Sigmoid colon (tissue), 4 donors: ENCODE measurements around the gene BTG3.

ENCODE experiments used
- CTCF ChIP-seq, 4 experiments: fragments of 450-650 bp in 3 of 4; fragments of 200-600 bp in 1 of 4; IDR thresholded peaks; one replicate each; pipeline ENCODE4 v1.5.1; 2016 to 2019; ENCODE audit warnings: antibody characterized with exemption in 4 of 4, mild to moderate bottlenecking in 3 of 4, moderate library complexity in 2 of 4
- EP300 ChIP-seq, 4 donors: sonication (generic); formaldehyde crosslinking; IDR thresholded peaks; one replicate each; pipeline ENCODE4 v1.6.1; 2017; ENCODE audit warnings: antibody characterized with exemption in 4 of 4
- POLR2A ChIP-seq, 2 donors: fragments of 450-650 bp; IDR thresholded peaks; one replicate each; pipeline ENCODE4 v1.6.1; 2016; ENCODE audit warnings: antibody characterized with exemption in 2 of 2, mild to moderate bottlenecking in 2 of 2, moderate library complexity in 2 of 2
- POLR2AphosphoS5 ChIP-seq, 4 donors: sonication (generic); formaldehyde crosslinking; IDR thresholded peaks; one replicate each; pipeline ENCODE4 v1.6.1; 2017; ENCODE audit warnings: antibody characterized with exemption in 4 of 4

- TF ChIP-seq CTCF (IDR thresholded peaks at IDR 0.05) (no peak), EP300 (IDR thresholded peaks at IDR 0.05) (no peak), POLR2A (IDR thresholded peaks at IDR 0.05) (no peak), POLR2AphosphoS5 (IDR thresholded peaks at IDR 0.05) (no peak)
Observed at GRCh38 chr21:17583898-17584297, 28.8 kb downstream of the BTG3 start.
